ENCODE data around the gene VAX1. TPM values are rescaled to one million over a fixed set of nuclear protein-coding genes. Genes with fewer than 3 reads are reported as not detected.

Gene VAX1
- polyA plus RNA-seq, 1 of the 3 experiments (the other 2 are of a cell fraction) = not detected

DNA sequence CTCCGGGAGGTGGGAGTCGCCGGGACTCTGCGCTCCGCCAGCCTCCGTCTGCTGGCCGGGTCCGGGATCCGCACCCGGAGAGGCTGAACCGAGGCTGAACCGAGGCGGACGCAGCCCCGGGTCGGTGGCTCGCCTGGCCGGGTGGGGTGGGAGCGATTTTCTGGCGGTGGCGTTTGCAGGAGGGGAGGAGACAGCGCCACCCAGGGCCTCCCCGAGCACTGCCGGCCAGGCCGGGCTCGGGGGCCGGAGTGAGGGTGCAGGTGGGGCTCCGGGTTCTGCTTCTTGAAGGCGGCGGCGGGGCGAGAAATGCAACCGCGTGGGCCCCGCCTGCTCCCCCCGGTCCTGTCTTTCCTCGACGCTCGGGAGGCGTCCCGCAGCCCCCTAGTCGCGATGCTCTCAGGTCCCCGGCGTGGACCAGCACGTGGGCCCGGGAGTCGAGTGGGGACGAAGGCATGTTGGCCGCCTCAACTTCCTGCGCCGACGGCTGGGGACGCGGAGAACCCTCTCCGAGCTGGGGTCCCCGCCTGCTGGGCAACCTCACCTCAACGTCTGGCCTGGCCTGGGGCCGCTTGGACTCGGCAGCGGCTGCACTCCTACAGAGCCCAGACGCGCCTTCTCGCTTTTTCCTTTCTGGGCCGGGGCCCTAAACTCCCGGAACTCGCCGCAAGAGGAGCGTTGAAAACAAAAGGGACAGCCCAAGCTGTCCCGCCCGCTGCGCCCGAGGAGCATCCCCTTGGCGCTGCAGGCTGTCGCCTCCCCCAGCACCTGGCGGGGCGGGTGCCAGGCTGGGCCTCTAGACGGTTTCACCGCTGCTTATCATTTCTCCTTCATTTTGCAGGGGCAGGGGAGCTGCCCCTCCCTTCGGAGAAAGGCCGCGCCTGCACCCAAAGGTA is 25.2 kb upstream of the VAX1 start:
- no peak overlapping the region for H3K9ac ChIP-seq
- no peaks in the 10 kb centered on the region for H3K9me3 ChIP-seq
- H3K4me2 ChIP-seq = no peak overlapping the region
- ChIA-PET CTCF (interaction anchor here (0.5 to 11.1 kb wide), 10 partner anchors 9 to 535 kb away, joined by 3 to 265 read pairs (median 4); no protein-coding TSS in a partner anchor), POLR2A (no interaction called here)
- no peaks in the 10 kb centered on the region for H3K36me3 ChIP-seq (replicated peaks in 1 of 2; ENCODE audit: control insufficient read depth in 1 of 2, insufficient read depth in 2 of 2, low read length in 1 of 2)
- TF ChIP-seq, protein P1, sequence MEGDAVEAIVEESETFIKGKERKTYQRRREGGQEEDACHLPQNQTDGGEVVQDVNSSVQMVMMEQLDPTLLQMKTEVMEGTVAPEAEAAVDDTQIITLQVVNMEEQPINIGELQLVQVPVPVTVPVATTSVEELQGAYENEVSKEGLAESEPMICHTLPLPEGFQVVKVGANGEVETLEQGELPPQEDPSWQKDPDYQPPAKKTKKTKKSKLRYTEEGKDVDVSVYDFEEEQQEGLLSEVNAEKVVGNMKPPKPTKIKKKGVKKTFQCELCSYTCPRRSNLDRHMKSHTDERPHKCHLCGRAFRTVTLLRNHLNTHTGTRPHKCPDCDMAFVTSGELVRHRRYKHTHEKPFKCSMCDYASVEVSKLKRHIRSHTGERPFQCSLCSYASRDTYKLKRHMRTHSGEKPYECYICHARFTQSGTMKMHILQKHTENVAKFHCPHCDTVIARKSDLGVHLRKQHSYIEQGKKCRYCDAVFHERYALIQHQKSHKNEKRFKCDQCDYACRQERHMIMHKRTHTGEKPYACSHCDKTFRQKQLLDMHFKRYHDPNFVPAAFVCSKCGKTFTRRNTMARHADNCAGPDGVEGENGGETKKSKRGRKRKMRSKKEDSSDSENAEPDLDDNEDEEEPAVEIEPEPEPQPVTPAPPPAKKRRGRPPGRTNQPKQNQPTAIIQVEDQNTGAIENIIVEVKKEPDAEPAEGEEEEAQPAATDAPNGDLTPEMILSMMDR (IDR thresholded peaks at IDR 0.05) = peak; percentile 24; the same call in 1 of the 2 replicates
- no peak for TF ChIP-seq RCOR1 (IDR thresholded peaks at IDR 0.05; ENCODE audit: low read length)
- WGBS (ENCODE audit: low lambda C conversion rate) = 40% methylated on average over 1 of the region's 82 CpGs
- H3K79me2 ChIP-seq (ENCODE audit: insufficient read depth) = no peaks in the 10 kb centered on the region
- H3K27ac ChIP-seq (ENCODE audit: low read depth in 2 of 2, low read length in 1 of 2) = no peak overlapping the region
- peaks cover 93% of the 10 kb centered on the region for H3K27me3 ChIP-seq (ENCODE audit: insufficient read depth)
- DNase-seq = peak; percentile 79
- H2AFZ ChIP-seq (ENCODE audit: low read depth) = no peak overlapping the region
- no peaks in the 10 kb centered on the region for H3K9me2 ChIP-seq
- H4K20me1 ChIP-seq (ENCODE audit: insufficient read depth) = no peaks in the 10 kb centered on the region
- H3K4me3 ChIP-seq (ENCODE audit: low read depth in 2 of 2, low read length in 1 of 2) = 0 out of 4 replicates have a peak overlapping the region, but pooled peaks of 1 of the 2 experiments have one; percentile 9
- peaks cover 0 to 9% of the 10 kb centered on the region in 2 experiments; a peak in 1 of 4 replicates for H3K4me1 ChIP-seq (ENCODE audit: control insufficient read depth in 1 of 2, insufficient read depth in 2 of 2, low read depth in 1 of 2, low read length in 1 of 2)
- no peaks in the 10 kb centered on the region for H3F3A ChIP-seq (replicated peaks; ENCODE audit: insufficient read depth)

DNA sequence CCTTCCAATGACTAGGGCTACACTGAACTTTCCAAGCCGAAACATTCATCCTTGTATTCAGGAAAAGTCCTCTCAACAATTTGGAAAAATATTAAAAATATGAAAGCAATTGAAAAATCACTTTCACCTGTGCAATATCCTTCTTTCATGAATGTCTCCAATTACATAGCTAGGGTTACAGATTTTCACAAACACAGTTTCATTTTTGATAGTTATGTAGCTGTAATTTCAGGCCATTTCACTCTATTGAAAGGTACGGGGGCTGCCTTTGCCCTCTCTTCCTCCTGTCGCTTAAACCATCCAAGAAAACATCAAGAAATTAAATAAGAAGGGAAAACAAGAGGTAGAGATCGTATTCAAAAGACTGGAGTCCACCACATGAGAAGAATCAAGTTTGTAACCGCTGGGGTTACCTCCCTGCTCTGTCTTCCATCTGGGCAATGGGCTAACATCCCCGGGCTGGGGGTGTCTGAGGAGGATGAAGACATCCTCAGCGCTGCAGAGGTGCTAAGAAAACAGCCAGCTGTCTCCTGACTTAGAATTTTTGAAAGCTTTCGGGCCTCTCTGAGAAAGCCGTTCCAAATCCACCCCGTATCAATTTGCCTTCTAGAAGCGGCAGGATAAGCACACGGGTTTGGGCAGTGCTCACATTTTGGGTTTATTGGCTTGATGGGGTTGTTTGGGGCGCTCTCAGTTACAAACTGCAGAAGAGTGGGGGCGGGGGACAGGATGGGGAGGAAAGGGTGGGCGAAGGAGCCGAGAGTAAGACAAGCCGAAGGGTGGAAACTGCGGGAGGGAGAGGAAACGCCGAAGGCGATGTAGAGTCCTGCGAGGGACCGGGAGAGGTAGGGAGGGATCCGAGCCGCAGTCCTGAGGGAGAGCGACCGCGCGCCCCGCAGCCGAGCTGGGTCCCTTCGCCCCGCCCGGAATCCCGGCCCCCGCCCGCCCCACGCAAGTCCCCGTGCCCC is 24.3 kb upstream of the VAX1 start:
- H3K4me1 ChIP-seq (ENCODE audit: control insufficient read depth in 1 of 2, insufficient read depth in 2 of 2, low read depth in 1 of 2, low read length in 1 of 2) = peaks cover 0 to 3% of the 10 kb centered on the region in 2 experiments; a peak in 1 of 4 replicates
- no peaks in the 10 kb centered on the region for H3F3A ChIP-seq (replicated peaks; ENCODE audit: insufficient read depth)
- no peak overlapping the region for H3K9ac ChIP-seq
- no peak overlapping the region for H2AFZ ChIP-seq (ENCODE audit: low read depth)
- ChIA-PET POLR2A (no interaction called here), CTCF (interaction anchor here (0.5 to 11.1 kb wide), 4 partner anchors 18 to 375 kb away, joined by 3 to 265 read pairs (median 6); no protein-coding TSS in a partner anchor)
- no peak for TF ChIP-seq POLR2AphosphoS5 (IDR thresholded peaks at IDR 0.05; ENCODE audit: low read depth, low read length)
- peak; percentile 83; the same call in 1 of the 2 replicates for TF ChIP-seq EZH2phosphoT487 (IDR thresholded peaks at IDR 0.05; ENCODE audit: borderline replicate concordance, low read depth)
- TF ChIP-seq NFIC (IDR thresholded peaks at IDR 0.05; ENCODE audit: borderline replicate concordance) = no peak
- TF ChIP-seq SIN3A (IDR thresholded peaks at IDR 0.05; ENCODE audit: borderline replicate concordance, low read depth, low read length) = no peak
- TF ChIP-seq, protein P2, sequence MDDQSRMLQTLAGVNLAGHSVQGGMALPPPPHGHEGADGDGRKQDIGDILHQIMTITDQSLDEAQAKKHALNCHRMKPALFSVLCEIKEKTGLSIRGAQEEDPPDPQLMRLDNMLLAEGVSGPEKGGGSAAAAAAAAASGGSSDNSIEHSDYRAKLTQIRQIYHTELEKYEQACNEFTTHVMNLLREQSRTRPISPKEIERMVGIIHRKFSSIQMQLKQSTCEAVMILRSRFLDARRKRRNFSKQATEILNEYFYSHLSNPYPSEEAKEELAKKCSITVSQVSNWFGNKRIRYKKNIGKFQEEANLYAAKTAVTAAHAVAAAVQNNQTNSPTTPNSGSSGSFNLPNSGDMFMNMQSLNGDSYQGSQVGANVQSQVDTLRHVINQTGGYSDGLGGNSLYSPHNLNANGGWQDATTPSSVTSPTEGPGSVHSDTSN (IDR thresholded peaks at IDR 0.05) = no peak
- TF ChIP-seq EP300 (IDR thresholded peaks at IDR 0.05; ENCODE audit: borderline replicate concordance in 1 of 2, low read depth in 1 of 2, low read length in 1 of 2) = no peak
- TF ChIP-seq RAD21 (IDR thresholded peaks at IDR 0.05; ENCODE audit: low read length) = no peak
- no peak for TF ChIP-seq MEF2A (IDR thresholded peaks at IDR 0.05; ENCODE audit: borderline replicate concordance, low read depth)
- no peaks in the 10 kb centered on the region for H3K36me3 ChIP-seq (replicated peaks in 1 of 2; ENCODE audit: control insufficient read depth in 1 of 2, insufficient read depth in 2 of 2, low read length in 1 of 2)
- H3K4me3 ChIP-seq (ENCODE audit: low read depth in 2 of 2, low read length in 1 of 2) = peak overlapping the region in 1 of 2 experiments; percentile 9; a peak in 1 of 4 replicates
- H3K4me2 ChIP-seq = no peak overlapping the region
- DNase-seq = no peak
- peaks cover 86% of the 10 kb centered on the region for H3K27me3 ChIP-seq (ENCODE audit: insufficient read depth)
- H3K9me3 ChIP-seq = no peaks in the 10 kb centered on the region
- H3K27ac ChIP-seq (ENCODE audit: low read depth in 2 of 2, low read length in 1 of 2) = no peak overlapping the region
- no peaks in the 10 kb centered on the region for H3K79me2 ChIP-seq (ENCODE audit: insufficient read depth)
- H3K9me2 ChIP-seq = no peaks in the 10 kb centered on the region
- no peaks in the 10 kb centered on the region for H4K20me1 ChIP-seq (ENCODE audit: insufficient read depth)
- whole genome bisulfite sequencing (ENCODE audit: low lambda C conversion rate) = 11% methylated on average over 24 of the region's 39 CpGs

Measured in SK-N-SH (cell line).